Retina (tissue), 1 donor: ENCODE data around the gene CRYBB3.

ENCODE experiments used
- DNase-seq: peaks from one replicate; pipeline ENCODE4 v3.0.0-alpha.2; 2016

Gene CRYBB3

GRCh38 chr22:25199731-25200520, at the start of gene CRYBB3:
Gene CRYBB3, plus strand, starts transcription at chr22:25199858. Its CDS starts 1,539 bp downstream, at chr22:25201397.
- peak; percentile 43 for DNase-seq

GRCh38 chr22:25153961-25154666, 45.5 kb upstream of the CRYBB3 start:
- no peak for DNase-seq

GRCh38 chr22:25154667-25154999, 45.0 kb upstream of the CRYBB3 start:
- no peak for DNase-seq

GRCh38 chr22:25156736-25157135, 42.9 kb upstream of the CRYBB3 start:
- DNase-seq = no peak

- no peak for DNase-seq
Measured at GRCh38 chr22:25159028-25159427, 40.6 kb upstream of the CRYBB3 start.

GRCh38 chr22:25160120-25160996, 39.3 kb upstream of the CRYBB3 start:
- no peak for DNase-seq

- DNase-seq = no peak
Measured at GRCh38 chr22:25161017-25161915, 38.4 kb upstream of the CRYBB3 start.

- DNase-seq = no peak
Measured at GRCh38 chr22:25161916-25162530, 37.6 kb upstream of the CRYBB3 start.

GRCh38 chr22:25162561-25162960, 37.1 kb upstream of the CRYBB3 start:
- DNase-seq = no peak

- no peak for DNase-seq
Measured at GRCh38 chr22:25165785-25166184, 33.9 kb upstream of the CRYBB3 start.

- DNase-seq = no peak
Measured at GRCh38 chr22:25166266-25167040, 33.2 kb upstream of the CRYBB3 start.

- no peak for DNase-seq
Measured at GRCh38 chr22:25167082-25167481, 32.6 kb upstream of the CRYBB3 start.

GRCh38 chr22:25167834-25168601, 31.6 kb upstream of the CRYBB3 start:
- no peak for DNase-seq

GRCh38 chr22:25169278-25170031, 30.2 kb upstream of the CRYBB3 start:
- DNase-seq = no peak

GRCh38 chr22:25170426-25170980, 29.2 kb upstream of the CRYBB3 start:
- DNase-seq = no peak

- DNase-seq = no peak
Measured at GRCh38 chr22:25172153-25172552, 27.5 kb upstream of the CRYBB3 start.

GRCh38 chr22:25174156-25174887, 25.3 kb upstream of the CRYBB3 start:
- no peak for DNase-seq

GRCh38 chr22:25174888-25175411, 24.7 kb upstream of the CRYBB3 start:
- DNase-seq = no peak
